Measurements from ENCODE around the gene TREML1.

- TF ChIP-seq, protein P1, sequence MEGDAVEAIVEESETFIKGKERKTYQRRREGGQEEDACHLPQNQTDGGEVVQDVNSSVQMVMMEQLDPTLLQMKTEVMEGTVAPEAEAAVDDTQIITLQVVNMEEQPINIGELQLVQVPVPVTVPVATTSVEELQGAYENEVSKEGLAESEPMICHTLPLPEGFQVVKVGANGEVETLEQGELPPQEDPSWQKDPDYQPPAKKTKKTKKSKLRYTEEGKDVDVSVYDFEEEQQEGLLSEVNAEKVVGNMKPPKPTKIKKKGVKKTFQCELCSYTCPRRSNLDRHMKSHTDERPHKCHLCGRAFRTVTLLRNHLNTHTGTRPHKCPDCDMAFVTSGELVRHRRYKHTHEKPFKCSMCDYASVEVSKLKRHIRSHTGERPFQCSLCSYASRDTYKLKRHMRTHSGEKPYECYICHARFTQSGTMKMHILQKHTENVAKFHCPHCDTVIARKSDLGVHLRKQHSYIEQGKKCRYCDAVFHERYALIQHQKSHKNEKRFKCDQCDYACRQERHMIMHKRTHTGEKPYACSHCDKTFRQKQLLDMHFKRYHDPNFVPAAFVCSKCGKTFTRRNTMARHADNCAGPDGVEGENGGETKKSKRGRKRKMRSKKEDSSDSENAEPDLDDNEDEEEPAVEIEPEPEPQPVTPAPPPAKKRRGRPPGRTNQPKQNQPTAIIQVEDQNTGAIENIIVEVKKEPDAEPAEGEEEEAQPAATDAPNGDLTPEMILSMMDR (IDR thresholded peaks at IDR 0.05), result no peak
- no peak for TF ChIP-seq EP300 (IDR thresholded peaks at IDR 0.05)
Measured at GRCh38 chr6:41161851-41162552, 7.9 kb upstream of the TREML1 start.
